Measurements from ENCODE around the gene KLHL20. TPM values are rescaled to one million over a fixed set of nuclear protein-coding genes. Genes with fewer than 3 reads are reported as not detected.

Gene KLHL20
- total and polyA plus RNA-seq, 2 of the 13 experiments (the other 11 are each of a cell fraction or from before 2014, with no cell fraction given), result 7.4 to 14.3 TPM

DNA sequence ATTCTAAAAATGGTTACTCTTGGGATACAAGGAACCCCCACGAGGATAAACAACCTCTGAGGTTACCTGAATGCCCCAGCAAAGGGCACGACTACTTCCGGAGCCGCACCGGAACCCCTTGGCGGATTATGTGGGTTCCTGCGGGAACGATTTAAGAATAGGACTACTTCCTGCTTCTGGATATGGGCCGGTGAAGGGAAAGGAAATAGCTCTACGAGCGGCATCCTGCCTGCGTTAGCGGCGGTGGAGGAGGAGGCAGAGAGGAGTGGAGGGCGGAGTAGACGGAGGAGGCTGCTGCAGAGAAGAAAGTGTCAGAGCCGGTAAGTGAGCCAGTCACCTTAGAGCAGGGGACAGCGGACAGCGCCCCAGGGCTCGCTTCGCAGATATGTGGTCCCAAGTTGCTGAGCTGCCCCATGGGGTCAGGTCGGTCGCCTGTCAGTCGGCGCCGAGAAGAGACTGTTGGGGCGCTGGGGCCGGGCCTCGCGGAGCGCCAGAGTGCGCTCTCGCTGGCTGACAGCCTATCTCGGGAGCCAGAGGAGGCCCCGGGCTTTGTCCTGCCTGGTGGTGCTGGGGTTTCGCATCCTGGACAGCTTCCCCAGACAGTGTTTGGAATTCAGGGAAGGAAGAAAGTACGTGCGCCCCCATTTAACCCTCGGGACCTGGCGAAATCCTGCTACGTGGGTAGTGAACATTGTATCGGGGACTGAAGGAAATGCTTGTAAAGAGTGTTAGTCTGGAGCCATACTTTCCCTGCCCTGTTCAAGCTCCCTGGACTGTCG lies at the start of gene KLHL20 (continued):
- TF ChIP-seq CHD4 (IDR thresholded peaks at IDR 0.05; ENCODE audit: borderline replicate concordance, low read length) (no peak), SPEN (CRISPR knock-in tag; IDR thresholded peaks at IDR 0.05; ENCODE audit: low read depth) (peak; percentile 86), MIER3 (CRISPR knock-in tag; IDR thresholded peaks at IDR 0.05; ENCODE audit: borderline replicate concordance) (peak; percentile 87), KLF6 (CRISPR knock-in tag; IDR thresholded peaks at IDR 0.05) (peak; percentile 67), TAF1 (CRISPR knock-in tag; IDR thresholded peaks at IDR 0.05) (peak; percentile 82), XRCC5 (optimal IDR thresholded peaks at IDR 0.05; ENCODE audit: low read length) (peak; percentile 93), MBD4 (IDR thresholded peaks at IDR 0.05; ENCODE audit: borderline replicate concordance, low read length) (no peak), NR2F1 (CRISPR knock-in tag; IDR thresholded peaks at IDR 0.05) (0 out of 4 replicates have a peak, but pooled peaks of 1 of the 2 experiments have one; percentile 8), CBX5 (CRISPR knock-in tag; IDR thresholded peaks at IDR 0.05; ENCODE audit: borderline replicate concordance) (peak; percentile 94), HCFC1 (IDR thresholded peaks at IDR 0.05; ENCODE audit: low read depth, low read length) (peak; percentile 79), REL (CRISPR knock-in tag; conservative IDR thresholded peaks at IDR 0.05) (no peak), GATAD1 (CRISPR knock-in tag; IDR thresholded peaks at IDR 0.05) (peak; percentile 97), KLF11 (CRISPR knock-in tag; IDR thresholded peaks at IDR 0.05) (peak; percentile 89), NR2F6 (IDR thresholded peaks at IDR 0.05) (peak; percentile 62; the same call in 1 of the 2 replicates), NR2F6 (CRISPR knock-in tag; IDR thresholded peaks at IDR 0.05) (peak; percentile 78), MXI1 (IDR thresholded peaks at IDR 0.05; ENCODE audit: borderline replicate concordance, low read depth, low read length) (peak; percentile 77; the same call in 1 of the 3 replicates), CCDC6 (CRISPR knock-in tag; IDR thresholded peaks at IDR 0.05) (peak; percentile 60; the same call in 1 of the 2 replicates), HOXD1 (CRISPR knock-in tag; IDR thresholded peaks at IDR 0.05) (0 out of 2 replicates have a peak, but pooled peaks have one; percentile 18), ZNF567 (CRISPR knock-in tag; IDR thresholded peaks at IDR 0.05; ENCODE audit: borderline replicate concordance) (no peak), KMT2B (CRISPR knock-in tag; IDR thresholded peaks at IDR 0.05) (peak; percentile 98), ZNF792 (CRISPR knock-in tag; IDR thresholded peaks at IDR 0.05) (peak; percentile 85), KAT2B (IDR thresholded peaks at IDR 0.05; ENCODE audit: borderline replicate concordance, low read depth, low read length) (no peak), ZBTB3 (CRISPR knock-in tag; IDR thresholded peaks at IDR 0.05; ENCODE audit: borderline replicate concordance, low read depth) (0 out of 2 replicates have a peak, but pooled peaks have one; percentile 81), SALL1 (CRISPR knock-in tag; IDR thresholded peaks at IDR 0.05) (peak; percentile 64), NFE2L2 (IDR thresholded peaks at IDR 0.05; ENCODE audit: low read length) (0 out of 2 replicates have a peak, but pooled peaks have one; percentile 6)
- TF ChIP-seq, protein P1, sequence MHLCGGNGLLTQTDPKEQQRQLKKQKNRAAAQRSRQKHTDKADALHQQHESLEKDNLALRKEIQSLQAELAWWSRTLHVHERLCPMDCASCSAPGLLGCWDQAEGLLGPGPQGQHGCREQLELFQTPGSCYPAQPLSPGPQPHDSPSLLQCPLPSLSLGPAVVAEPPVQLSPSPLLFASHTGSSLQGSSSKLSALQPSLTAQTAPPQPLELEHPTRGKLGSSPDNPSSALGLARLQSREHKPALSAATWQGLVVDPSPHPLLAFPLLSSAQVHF (CRISPR knock-in tag; IDR thresholded peaks at IDR 0.05), result no peak
- TF ChIP-seq, protein P2, sequence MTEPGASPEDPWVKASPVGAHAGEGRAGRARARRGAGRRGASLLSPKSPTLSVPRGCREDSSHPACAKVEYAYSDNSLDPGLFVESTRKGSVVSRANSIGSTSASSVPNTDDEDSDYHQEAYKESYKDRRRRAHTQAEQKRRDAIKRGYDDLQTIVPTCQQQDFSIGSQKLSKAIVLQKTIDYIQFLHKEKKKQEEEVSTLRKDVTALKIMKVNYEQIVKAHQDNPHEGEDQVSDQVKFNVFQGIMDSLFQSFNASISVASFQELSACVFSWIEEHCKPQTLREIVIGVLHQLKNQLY (CRISPR knock-in tag; IDR thresholded peaks at IDR 0.05), result peak; percentile 16; the same call in 1 of the 2 replicates
- TF ChIP-seq, protein P3, sequence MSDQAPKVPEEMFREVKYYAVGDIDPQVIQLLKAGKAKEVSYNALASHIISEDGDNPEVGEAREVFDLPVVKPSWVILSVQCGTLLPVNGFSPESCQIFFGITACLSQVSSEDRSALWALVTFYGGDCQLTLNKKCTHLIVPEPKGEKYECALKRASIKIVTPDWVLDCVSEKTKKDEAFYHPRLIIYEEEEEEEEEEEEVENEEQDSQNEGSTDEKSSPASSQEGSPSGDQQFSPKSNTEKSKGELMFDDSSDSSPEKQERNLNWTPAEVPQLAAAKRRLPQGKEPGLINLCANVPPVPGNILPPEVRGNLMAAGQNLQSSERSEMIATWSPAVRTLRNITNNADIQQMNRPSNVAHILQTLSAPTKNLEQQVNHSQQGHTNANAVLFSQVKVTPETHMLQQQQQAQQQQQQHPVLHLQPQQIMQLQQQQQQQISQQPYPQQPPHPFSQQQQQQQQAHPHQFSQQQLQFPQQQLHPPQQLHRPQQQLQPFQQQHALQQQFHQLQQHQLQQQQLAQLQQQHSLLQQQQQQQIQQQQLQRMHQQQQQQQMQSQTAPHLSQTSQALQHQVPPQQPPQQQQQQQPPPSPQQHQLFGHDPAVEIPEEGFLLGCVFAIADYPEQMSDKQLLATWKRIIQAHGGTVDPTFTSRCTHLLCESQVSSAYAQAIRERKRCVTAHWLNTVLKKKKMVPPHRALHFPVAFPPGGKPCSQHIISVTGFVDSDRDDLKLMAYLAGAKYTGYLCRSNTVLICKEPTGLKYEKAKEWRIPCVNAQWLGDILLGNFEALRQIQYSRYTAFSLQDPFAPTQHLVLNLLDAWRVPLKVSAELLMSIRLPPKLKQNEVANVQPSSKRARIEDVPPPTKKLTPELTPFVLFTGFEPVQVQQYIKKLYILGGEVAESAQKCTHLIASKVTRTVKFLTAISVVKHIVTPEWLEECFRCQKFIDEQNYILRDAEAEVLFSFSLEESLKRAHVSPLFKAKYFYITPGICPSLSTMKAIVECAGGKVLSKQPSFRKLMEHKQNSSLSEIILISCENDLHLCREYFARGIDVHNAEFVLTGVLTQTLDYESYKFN (CRISPR knock-in tag; conservative IDR thresholded peaks at IDR 0.05), result peak; percentile 31; the same call in 1 of the 2 replicates

Measured in HepG2 (cell line).